Right renal cortex interstitium (tissue), 3 donors: ENCODE results near the gene CEP63. TPM values are rescaled to one million over a fixed set of nuclear protein-coding genes. Genes with fewer than 3 reads are reported as not detected.
"Not testable (repeated sequence)": the region's sequence is repeated elsewhere in the genome, so short reads cannot be mapped to it uniquely, and the experiment has no call there.

Source experiments
- DNase-seq, 3 donors: peaks; one replicate each; pipeline ENCODE4 v3.0.0-alpha.2; 2013; ENCODE audit warnings: low read depth in 3 of 3, low spot score in 2 of 3
- polyA plus RNA-seq, 3 donors: library from polyadenylated mRNA; unstranded; fragments of 120-200 nt; gene quantifications; one replicate each; pipeline ENCODE4 v1.2.1, GENCODE V29; 2013; ENCODE audit not compliant: insufficient read length in 3 of 3

CEP63 gene
- polyA plus RNA-seq, 3 donors, result 34.2 to 43.4 (median 36.7) TPM

GRCh38 chr3:134505485-134505884 is 19.6 kb downstream of the CEP63 start:
- DNase-seq, result no peak

GRCh38 chr3:134511500-134511899 is 25.6 kb downstream of the CEP63 start:
- DNase-seq, result no peak

GRCh38 chr3:134516905-134517304 is 31.0 kb downstream of the CEP63 start:
- no peak for DNase-seq

GRCh38 chr3:134517791-134518190 is 31.9 kb downstream of the CEP63 start:
- no peak for DNase-seq

- no peak for DNase-seq
Measured at GRCh38 chr3:134522541-134522940, 36.7 kb downstream of the CEP63 start.

- DNase-seq, result no peak
Measured at GRCh38 chr3:134525293-134525692, 39.4 kb downstream of the CEP63 start.

- no peak for DNase-seq
Measured at GRCh38 chr3:134526319-134526718, 40.5 kb downstream of the CEP63 start.

GRCh38 chr3:134527037-134527436 is 41.2 kb downstream of the CEP63 start:
- no peak for DNase-seq

GRCh38 chr3:134527538-134528186 is 41.8 kb downstream of the CEP63 start:
- DNase-seq, result no peak

GRCh38 chr3:134533493-134533892 is 47.6 kb downstream of the CEP63 start:
- no peak for DNase-seq

GRCh38 chr3:134535186-134535970 is 49.5 kb downstream of the CEP63 start:
- no peak for DNase-seq

GRCh38 chr3:134536781-134537180 is 50.9 kb downstream of the CEP63 start:
- no peak for DNase-seq

GRCh38 chr3:134542287-134542958 is 56.6 kb downstream of the CEP63 start:
- no peak for DNase-seq

- DNase-seq, result no peak
Measured at GRCh38 chr3:134543113-134543512, 57.3 kb downstream of the CEP63 start.

- no peak for DNase-seq
Measured at GRCh38 chr3:134544316-134544715, 58.5 kb downstream of the CEP63 start.

GRCh38 chr3:134544783-134545182 is 58.9 kb downstream of the CEP63 start:
- DNase-seq, result not testable (repeated sequence)

- DNase-seq, result no peak
Measured at GRCh38 chr3:134545818-134546217, 60.0 kb downstream of the CEP63 start.

- DNase-seq, result no peak
Measured at GRCh38 chr3:134552784-134553183, 66.9 kb downstream of the CEP63 start.

- no peak for DNase-seq
Measured at GRCh38 chr3:134559591-134559990, 73.7 kb downstream of the CEP63 start.

GRCh38 chr3:134562055-134562454 is 76.2 kb downstream of the CEP63 start:
- DNase-seq, result no peak

- no peak for DNase-seq
Measured at GRCh38 chr3:134563601-134564000, 77.7 kb downstream of the CEP63 start.

GRCh38 chr3:134564991-134565390 is 79.1 kb downstream of the CEP63 start:
- DNase-seq, result no peak
